IMR-90 (cell line): ENCODE results near the gene PPM1H. TPM values are rescaled to one million over a fixed set of nuclear protein-coding genes. Genes with fewer than 3 reads are reported as not detected.

Experiments used
- ATAC-seq: fragments of 200-7000 bp; cut with Tn5 transposase; 2 replicates; pipeline ENCODE4 v1.9.1; 2020; ENCODE audit warnings: low read depth, mild to moderate bottlenecking, moderate library complexity
- BruUV-seq: library from RNA; stranded (reverse); fragments of 400-500 nt; replicated peaks from 2 replicates; lab custom pipeline; 2021; lab: Mats Ljungman, UMichigan
- CTCF ChIA-PET: fragments of 300-600 bp; formaldehyde crosslinking; extraction: SDS; loops from one replicate; lab custom pipeline; 2021; ENCODE audit warnings: antibody characterized with exemption; lab: Yijun Ruan, JAX
- POLR2A ChIA-PET: fragments of 300-600 bp; sonication (Branson Sonifier 250); formaldehyde crosslinking; loops from one replicate; lab custom pipeline; 2022; ENCODE audit warnings: antibody characterized with exemption; ENCODE audit not compliant: unreplicated experiment; lab: Charles Lee
- DNase-seq: peaks from one replicate; pipeline ENCODE4 v3.0.0; 2013
- H2AFZ ChIP-seq: replicated peaks from 2 replicates; pipeline ENCODE3; 2013; ENCODE audit warnings: low read length, mild to moderate bottlenecking; ENCODE audit not compliant: poor library complexity
- H2AK5ac ChIP-seq: 2 replicates; pipeline ENCODE4 v1.6.1; 2013; ENCODE audit warnings: low read depth, low read length, inconsistent platforms
- H2AK9ac ChIP-seq: replicated peaks from 2 replicates; pipeline ENCODE3; 2013; ENCODE audit warnings: mild to moderate bottlenecking, low read depth, low read length, moderate library complexity; ENCODE audit not compliant: poor library complexity
- H2BK120ac ChIP-seq: 2 replicates; pipeline ENCODE4 v1.6.1; 2013; ENCODE audit warnings: low read depth, low read length, inconsistent platforms
- H2BK15ac ChIP-seq: 3 replicates; pipeline ENCODE4 v1.6.1; 2013; ENCODE audit warnings: low read depth, low read length, inconsistent platforms
- H2BK20ac ChIP-seq: 2 replicates; pipeline ENCODE4 v1.6.1; 2013; ENCODE audit warnings: low read depth, mild to moderate bottlenecking, inconsistent platforms, low read length, moderate library complexity
- H2BK5ac ChIP-seq: 2 replicates; pipeline ENCODE4 v1.6.1; 2013; ENCODE audit warnings: mild to moderate bottlenecking, low read depth, low read length, inconsistent platforms; ENCODE audit not compliant: poor library complexity, severe bottlenecking
- H3K14ac ChIP-seq: replicated peaks from 2 replicates; pipeline ENCODE4 v1.6.1; 2013; ENCODE audit warnings: low read depth, low read length, inconsistent platforms
- H3K18ac ChIP-seq: 2 replicates; pipeline ENCODE4 v1.6.1; 2013; ENCODE audit warnings: low read depth, low read length, control low read depth
- H3K23ac ChIP-seq: 2 replicates; pipeline ENCODE4 v1.6.1; 2013; ENCODE audit warnings: low read depth, low read length, inconsistent platforms
- H3K27ac ChIP-seq: 2 replicates; pipeline ENCODE4 v1.5.1; 2013; ENCODE audit warnings: mild to moderate bottlenecking, control low read depth, low read length; ENCODE audit not compliant: insufficient read depth
- H3K27me3 ChIP-seq: 2 replicates; pipeline ENCODE4 v1.6.1; 2013; ENCODE audit warnings: low read length; ENCODE audit not compliant: control insufficient read depth, insufficient read depth
- H3K36me3 ChIP-seq: 2 replicates; pipeline ENCODE4 v1.6.1; 2013; ENCODE audit warnings: low read length, mixed read lengths; ENCODE audit not compliant: control insufficient read depth, insufficient read depth
- H3K4ac ChIP-seq: 2 replicates; pipeline ENCODE4 v1.6.1; 2013; ENCODE audit warnings: low read depth, low read length, inconsistent platforms
- H3K4me1 ChIP-seq: 2 replicates; pipeline ENCODE4 v1.6.1; 2013; ENCODE audit warnings: low read length, mixed read lengths; ENCODE audit not compliant: control insufficient read depth, insufficient read depth
- H3K4me2 ChIP-seq: 2 replicates; pipeline ENCODE4 v1.6.1; 2013; ENCODE audit warnings: low read depth, mild to moderate bottlenecking, control low read depth, low read length, moderate library complexity
- H3K4me3 ChIP-seq: 2 replicates; pipeline ENCODE4 v1.5.1; 2013; ENCODE audit warnings: low read depth, mild to moderate bottlenecking, control low read depth, low read length, moderate library complexity; ENCODE audit not compliant: insufficient read depth
- H3K56ac ChIP-seq: 2 replicates; pipeline ENCODE4 v1.6.1; 2013; ENCODE audit warnings: low read length, inconsistent platforms; ENCODE audit not compliant: insufficient read depth; ENCODE audit errors: extremely low read depth
- H3K79me1 ChIP-seq, 2 experiments: 2 replicates each; pipeline ENCODE4 v1.6.1; 2013; ENCODE audit warnings: low read length in 2 of 2, inconsistent platforms in 1 of 2, low read depth in 1 of 2
- H3K9ac ChIP-seq: 2 replicates; pipeline ENCODE4 v1.6.1; 2013; ENCODE audit warnings: low read depth, low read length, control low read depth
- H3K9me1 ChIP-seq: 2 replicates; pipeline ENCODE4 v1.6.1; 2013; ENCODE audit warnings: low read length, inconsistent platforms; ENCODE audit not compliant: insufficient read depth
- H3K9me3 ChIP-seq: 2 replicates; pipeline ENCODE4 v1.6.1; 2013; ENCODE audit warnings: low read length; ENCODE audit not compliant: control insufficient read depth, insufficient read depth
- H4K20me1 ChIP-seq: 2 replicates; pipeline ENCODE4 v1.6.1; 2013; ENCODE audit warnings: low read length, inconsistent platforms; ENCODE audit not compliant: insufficient read depth
- H4K5ac ChIP-seq: 2 replicates; pipeline ENCODE4 v1.6.1; 2013; ENCODE audit warnings: mild to moderate bottlenecking, low read depth, low read length, control low read depth
- H4K8ac ChIP-seq, 2 experiments: 2 replicates each; pipeline ENCODE4 v1.6.1; 2013; ENCODE audit warnings: low read depth in 2 of 2, low read length in 2 of 2, control low read depth in 1 of 2, inconsistent platforms in 1 of 2
- H4K91ac ChIP-seq: 2 replicates; pipeline ENCODE4 v1.6.1; 2013; ENCODE audit warnings: low read depth, low read length, inconsistent platforms; ENCODE audit not compliant: insufficient read depth
- BHLHE40 ChIP-seq: fragments of 150-350 bp; IDR thresholded peaks from 2 replicates; pipeline ENCODE4 v1.6.1; 2016; ENCODE audit warnings: mild to moderate bottlenecking, low read depth, low read length
- CEBPB ChIP-seq: IDR thresholded peaks from 2 replicates; pipeline ENCODE4 v1.6.1; 2012; ENCODE audit warnings: low read depth, low read length, improper control_type of control experiment
- CHD1 ChIP-seq: IDR thresholded peaks from 2 replicates; pipeline ENCODE4 v1.6.1; 2012; ENCODE audit warnings: low read depth, low read length, improper control_type of control experiment
- ELK1 ChIP-seq: fragments of 150-350 bp; IDR thresholded peaks from 2 replicates; pipeline ENCODE4 v1.6.1; 2016; ENCODE audit warnings: low read depth, mild to moderate bottlenecking, low read length, moderate library complexity, borderline replicate concordance
- FOS ChIP-seq: fragments of 150-350 bp; IDR thresholded peaks from 2 replicates; pipeline ENCODE4 v1.6.1; 2016; ENCODE audit warnings: low read depth, low read length
- MAFK ChIP-seq: IDR thresholded peaks from 2 replicates; pipeline ENCODE4 v1.6.1; 2012; ENCODE audit warnings: low read depth, low read length, improper control_type of control experiment
- MAZ ChIP-seq: IDR thresholded peaks from 2 replicates; pipeline ENCODE4 v1.6.1; 2012; ENCODE audit warnings: low read depth, mild to moderate bottlenecking, low read length, improper control_type of control experiment, moderate library complexity, borderline replicate concordance
- MXI1 ChIP-seq: IDR thresholded peaks from 2 replicates; pipeline ENCODE4 v1.6.1; 2012; ENCODE audit warnings: low read depth, mild to moderate bottlenecking, low read length, moderate library complexity, borderline replicate concordance
- NFE2L2 ChIP-seq: fragments of 150-350 bp; IDR thresholded peaks from 2 replicates; pipeline ENCODE4 v1.6.1; 2016; ENCODE audit warnings: low read depth, mild to moderate bottlenecking, low read length
- POLR2A ChIP-seq: IDR thresholded peaks from 2 replicates; pipeline ENCODE4 v1.6.1; 2012; ENCODE audit warnings: mild to moderate bottlenecking, low read depth, low read length
- RAD21 ChIP-seq: IDR thresholded peaks from 2 replicates; pipeline ENCODE4 v1.6.1; 2012; ENCODE audit warnings: low read length, improper control_type of control experiment
- RCOR1 ChIP-seq: IDR thresholded peaks from 2 replicates; pipeline ENCODE4 v1.6.1; 2012; ENCODE audit warnings: mild to moderate bottlenecking, low read length, improper control_type of control experiment; ENCODE audit not compliant: insufficient replicate concordance
- RFX5 ChIP-seq: IDR thresholded peaks from 2 replicates; pipeline ENCODE4 v1.8.0; 2012; ENCODE audit warnings: low read depth, mild to moderate bottlenecking, low read length, moderate library complexity
- SMC3 ChIP-seq: fragments of 150-350 bp; IDR thresholded peaks from 2 replicates; pipeline ENCODE4 v1.6.1; 2016; ENCODE audit warnings: low read depth, mild to moderate bottlenecking, antibody characterized with exemption, low read length, moderate library complexity
- USF2 ChIP-seq: fragments of 150-350 bp; IDR thresholded peaks from 2 replicates; pipeline ENCODE4 v1.6.1; 2017; ENCODE audit warnings: mild to moderate bottlenecking, antibody characterized with exemption, low read length, low read depth
- WGBS, 2 experiments: methylation state at CpG; one replicate each; pipeline versions ENCODE4 v1.1.5 to v1.1.7; 2013; ENCODE audit warnings: missing lambda C conversion rate in 2 of 2; ENCODE audit not compliant: insufficient read length in 1 of 2; ENCODE audit errors: extremely low coverage in 2 of 2; 5-methylcytosine and 5-hydroxymethylcytosine counted together
- dilution Hi-C: fragments of 300-500 bp; cut with HindIII; formaldehyde crosslinking; loops from one replicate; pipeline ENCODE4 v1.14.3; 2018; ENCODE audit warnings: low sequenced_read_pairs; ENCODE audit not compliant: unreplicated experiment
- in situ Hi-C: fragments of 300-500 bp; cut with MboI; formaldehyde crosslinking; loops from 3 replicates; pipeline ENCODE4 v1.14.3; 2019; ENCODE audit warnings: low sequenced_read_pairs, inconsistent platforms, mixed read lengths
- intact Hi-C: fragments of 100-400 bp; cut with micrococcal nuclease; formaldehyde crosslinking; loops from 2 replicates; pipeline ENCODE4 v1.10.0; 2022
- polyA plus RNA-seq, 3 experiments: library from polyadenylated mRNA; depleted of rRNA; stranded (reverse); fragments of >200 nt; gene quantifications; 2 replicates each; pipeline ENCODE4 v1.2.3, GENCODE V29; 2012; ENCODE audit warnings: low replicate concordance in 1 of 3
- total RNA-seq: library from RNA; depleted of rRNA; stranded (reverse); fragments of >200 nt; gene quantifications from 2 replicates; pipeline ENCODE4 v1.2.3, GENCODE V29; 2012
- TF ChIP-seq, protein P1 (sequence below): conservative IDR thresholded peaks from 2 replicates; pipeline ENCODE4 v1.5.1; 2012; ENCODE audit warnings: mild to moderate bottlenecking, low read depth, low read length, improper control_type of control experiment

PPM1H gene
- total and polyA plus RNA-seq, 2 of the 4 experiments (the other 2 are of a cell fraction): 0.14 to 0.18 TPM

DNA sequence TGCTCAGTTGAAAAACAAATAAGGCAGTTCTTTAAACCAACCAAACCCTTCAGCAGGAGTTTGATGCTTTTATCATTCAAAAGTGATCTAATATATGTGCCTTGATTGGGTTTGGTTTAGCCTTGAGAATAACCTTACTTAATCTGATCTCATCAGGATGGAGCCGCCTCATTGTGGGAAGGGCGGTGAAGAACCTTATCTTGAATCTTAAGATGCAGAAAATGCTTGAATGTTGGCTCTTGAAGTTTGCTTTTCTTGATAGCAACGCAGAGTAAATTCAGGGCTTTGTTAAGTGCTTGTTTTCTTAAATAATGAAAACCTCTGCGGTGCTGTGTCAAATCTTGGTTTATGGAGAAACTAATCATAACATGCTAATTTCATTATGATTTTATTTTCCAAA, 330.1 kb downstream of the PPM1H start:
- no CpG with 5 or more reads among the region's 4 CpGs for WGBS, 2 experiments
- TF ChIP-seq, protein P1, sequence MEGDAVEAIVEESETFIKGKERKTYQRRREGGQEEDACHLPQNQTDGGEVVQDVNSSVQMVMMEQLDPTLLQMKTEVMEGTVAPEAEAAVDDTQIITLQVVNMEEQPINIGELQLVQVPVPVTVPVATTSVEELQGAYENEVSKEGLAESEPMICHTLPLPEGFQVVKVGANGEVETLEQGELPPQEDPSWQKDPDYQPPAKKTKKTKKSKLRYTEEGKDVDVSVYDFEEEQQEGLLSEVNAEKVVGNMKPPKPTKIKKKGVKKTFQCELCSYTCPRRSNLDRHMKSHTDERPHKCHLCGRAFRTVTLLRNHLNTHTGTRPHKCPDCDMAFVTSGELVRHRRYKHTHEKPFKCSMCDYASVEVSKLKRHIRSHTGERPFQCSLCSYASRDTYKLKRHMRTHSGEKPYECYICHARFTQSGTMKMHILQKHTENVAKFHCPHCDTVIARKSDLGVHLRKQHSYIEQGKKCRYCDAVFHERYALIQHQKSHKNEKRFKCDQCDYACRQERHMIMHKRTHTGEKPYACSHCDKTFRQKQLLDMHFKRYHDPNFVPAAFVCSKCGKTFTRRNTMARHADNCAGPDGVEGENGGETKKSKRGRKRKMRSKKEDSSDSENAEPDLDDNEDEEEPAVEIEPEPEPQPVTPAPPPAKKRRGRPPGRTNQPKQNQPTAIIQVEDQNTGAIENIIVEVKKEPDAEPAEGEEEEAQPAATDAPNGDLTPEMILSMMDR: no peak
- TF ChIP-seq SMC3: no peak
- no peak for TF ChIP-seq CHD1
- no peak for TF ChIP-seq MAFK
- no peak for TF ChIP-seq MAZ
- TF ChIP-seq RAD21: no peak
- TF ChIP-seq NFE2L2: no peak
- TF ChIP-seq FOS: no peak
- TF ChIP-seq RFX5: no peak
- TF ChIP-seq BHLHE40: no peak
- TF ChIP-seq MXI1: no peak
- TF ChIP-seq RCOR1: no peak
- TF ChIP-seq USF2: no peak
- TF ChIP-seq ELK1: no peak
- TF ChIP-seq CEBPB: no peak
- no peak for TF ChIP-seq POLR2A
- H3K9me1 ChIP-seq: no peaks in the 10 kb centered on the region
- no peak overlapping the region; the same call in 1 of the 2 replicates for H4K5ac ChIP-seq
- peak overlapping the region; percentile 28; the same call in 1 of the 2 replicates for H3K18ac ChIP-seq
- H4K20me1 ChIP-seq: peaks cover 12% of the 10 kb centered on the region; the same call in 1 of the 2 replicates
- ATAC-seq (no peak), DNase-seq (peak; percentile 35)
- H4K91ac ChIP-seq: no peak overlapping the region
- H2BK5ac ChIP-seq: peak overlapping the region; percentile 98
- intact Hi-C loops: loop anchor here (1.0 to 10.0 kb wide), 4 partner anchors 153 to 460 kb away; no protein-coding TSS in a partner anchor
- peak overlapping the region; percentile 97 for H3K4me2 ChIP-seq
- POLR2A ChIA-PET: no interaction called here
- no peak overlapping the region for H2BK120ac ChIP-seq
- 0 out of 2 replicates have a peak overlapping the region, but pooled peaks have one; percentile 3 for H3K4ac ChIP-seq
- peak overlapping the region; percentile 95 for H3K9ac ChIP-seq
- peak overlapping the region; percentile 97 for H3K4me3 ChIP-seq
- no TSS peak for BruUV-seq
- H3K27me3 ChIP-seq: no peaks in the 10 kb centered on the region
- H2AK5ac ChIP-seq: no peak overlapping the region
- no peak overlapping the region for H2AFZ ChIP-seq
- no peak overlapping the region for H2BK20ac ChIP-seq
- H3K79me1 ChIP-seq: peaks cover 7 to 24% of the 10 kb centered on the region in 2 experiments; a peak in 3 of 4 replicates
- no peaks in the 10 kb centered on the region for H3K36me3 ChIP-seq
- dilution Hi-C loops: no loop called here
- peak overlapping the region; percentile 31; the same call in 1 of the 2 replicates for H3K27ac ChIP-seq
- H2BK15ac ChIP-seq: no peak overlapping the region
- peak overlapping the region; percentile 56; the same call in 1 of the 2 replicates for H3K14ac ChIP-seq
- CTCF ChIA-PET: interaction anchor here (1.3 kb wide), 1 partner anchor 10 kb away, joined by 4 read pairs; no protein-coding TSS in a partner anchor
- in situ Hi-C loops: no loop called here
- no peaks in the 10 kb centered on the region; the same call in 1 of the 2 replicates for H3K4me1 ChIP-seq
- no peaks in the 10 kb centered on the region for H3K9me3 ChIP-seq
- H4K8ac ChIP-seq: no peak overlapping the region
- H3K56ac ChIP-seq: peak overlapping the region; percentile 66; the same call in 1 of the 2 replicates
- peak overlapping the region; percentile 19 for H3K23ac ChIP-seq
- H2AK9ac ChIP-seq: no peak overlapping the region
